HG03108 (cell line): Measurements from ENCODE around the gene VPS18.
A peak's percentile ranks its signal among the peaks of the same experiment; 100 is the strongest.

ENCODE experiments used
- ATAC-seq: cut with Tn5 transposase; IDR thresholded peaks from one replicate; pipeline ENCODE4 v1.9.1; 2021; ENCODE audit warnings: moderate library complexity; ENCODE audit not compliant: unreplicated experiment

The VPS18 gene

DNA sequence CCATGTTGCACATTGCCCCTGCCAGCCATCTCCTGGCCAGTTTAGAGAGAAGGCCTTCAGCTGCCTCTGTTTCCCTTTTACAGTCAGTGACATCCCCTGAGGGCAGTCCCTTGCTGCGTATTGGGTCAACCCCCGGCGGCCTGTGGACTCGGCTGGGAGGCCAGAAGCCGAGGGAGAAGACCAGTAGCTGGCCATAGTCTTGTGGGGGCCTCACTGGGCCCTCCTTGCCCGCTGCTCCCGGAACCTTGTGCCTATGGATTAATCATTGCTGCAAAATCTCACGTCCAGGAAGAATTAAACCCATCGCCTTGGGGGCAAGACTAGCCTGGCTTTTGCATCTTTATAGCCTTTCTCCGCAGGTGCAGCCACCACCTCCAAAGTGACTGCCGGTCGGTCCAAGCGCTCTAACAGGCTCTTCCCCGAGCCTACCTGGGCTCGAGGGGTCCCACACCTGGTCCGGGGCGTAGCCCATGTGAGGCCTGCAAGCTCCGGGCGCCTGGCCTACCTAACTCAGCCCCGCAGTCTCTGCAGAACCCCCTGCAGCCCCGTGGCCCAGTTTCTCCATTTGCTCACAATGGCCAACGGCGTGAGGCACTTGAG is 58.2 kb downstream of the VPS18 start:
- ATAC-seq = no peak

GRCh38 chr15:40952901-40953712 is 58.9 kb downstream of the VPS18 start, which contains the start of gene CHAC1:
TSS of gene CHAC1 (plus strand) at chr15:40953471. CDS start at chr15:40953584, 113 bp downstream.
- ATAC-seq = peak; percentile 91
